GM21786 (cell line): ENCODE results near the gene SLC24A3.
"Not testable (repeated sequence)": the region's sequence is repeated elsewhere in the genome, so short reads cannot be mapped to it uniquely, and the experiment has no call there.

Source experiments
- ATAC-seq: cut with Tn5 transposase; IDR thresholded peaks from one replicate; pipeline ENCODE4 v1.9.1; 2021; ENCODE audit not compliant: unreplicated experiment

The SLC24A3 gene

GRCh38 chr20:19659448-19659847 is 447.0 kb downstream of the SLC24A3 start:
- ATAC-seq, result no peak

GRCh38 chr20:19660808-19661378 is 448.5 kb downstream of the SLC24A3 start:
- ATAC-seq, result no peak

- no peak for ATAC-seq
Measured at GRCh38 chr20:19661717-19662636, 449.5 kb downstream of the SLC24A3 start.

- no peak for ATAC-seq
Measured at GRCh38 chr20:19662637-19662995, 450.2 kb downstream of the SLC24A3 start.

GRCh38 chr20:19668418-19668817 is 456.0 kb downstream of the SLC24A3 start:
- no peak for ATAC-seq

- ATAC-seq, result no peak
Measured at GRCh38 chr20:19670829-19671228, 458.4 kb downstream of the SLC24A3 start.

- no peak for ATAC-seq
Measured at GRCh38 chr20:19671374-19671773, 458.9 kb downstream of the SLC24A3 start.

GRCh38 chr20:19672498-19672897 is 460.1 kb downstream of the SLC24A3 start:
- ATAC-seq, result no peak

- no peak for ATAC-seq
Measured at GRCh38 chr20:19673575-19673974, 461.1 kb downstream of the SLC24A3 start.

GRCh38 chr20:19676202-19676601 is 463.8 kb downstream of the SLC24A3 start:
- no peak for ATAC-seq

GRCh38 chr20:19677336-19677735 is 464.9 kb downstream of the SLC24A3 start:
- no peak for ATAC-seq

- ATAC-seq, result not testable (repeated sequence)
Measured at GRCh38 chr20:19678591-19678990, 466.1 kb downstream of the SLC24A3 start.

- no peak for ATAC-seq
Measured at GRCh38 chr20:19679900-19680495, 467.6 kb downstream of the SLC24A3 start.

GRCh38 chr20:19682249-19682648 is 469.8 kb downstream of the SLC24A3 start:
- ATAC-seq, result no peak

GRCh38 chr20:19683188-19683587 is 470.7 kb downstream of the SLC24A3 start:
- ATAC-seq, result no peak

- no peak for ATAC-seq
Measured at GRCh38 chr20:19683822-19684221, 471.4 kb downstream of the SLC24A3 start.

- ATAC-seq, result no peak
Measured at GRCh38 chr20:19688031-19688806, 475.8 kb downstream of the SLC24A3 start.

GRCh38 chr20:19690462-19690861 is 478.0 kb downstream of the SLC24A3 start:
- ATAC-seq, result no peak

GRCh38 chr20:19691125-19691524 is 478.7 kb downstream of the SLC24A3 start:
- ATAC-seq, result no peak

- ATAC-seq, result no peak
Measured at GRCh38 chr20:19692100-19692499, 479.7 kb downstream of the SLC24A3 start.

- no peak for ATAC-seq
Measured at GRCh38 chr20:19692685-19693119, 480.3 kb downstream of the SLC24A3 start.
